Right lobe of liver (tissue), 6 donors: ENCODE data around the gene DIAPH3. TPM values are rescaled to one million over a fixed set of nuclear protein-coding genes. Genes with fewer than 3 reads are reported as not detected.

Experiments
- ATAC-seq, 4 donors: fragments of 200-7000 bp; cut with Tn5 transposase; one replicate each; pipeline ENCODE4 v1.9.1; 2020; ENCODE audit warnings: mild to moderate bottlenecking in 4 of 4, moderate library complexity in 4 of 4
- DNase-seq, 3 donors: peaks; one replicate each; pipeline ENCODE4 v3.0.0-alpha.2; 2020
- H3K27ac ChIP-seq, 3 donors: fragments of 200-600 bp; one replicate each; pipeline ENCODE4 v1.8.0; 2022
- H3K27me3 ChIP-seq, 2 donors: fragments of 200-600 bp; one replicate each; pipeline ENCODE4 v1.8.0; 2022
- H3K36me3 ChIP-seq, 4 donors: fragments of 200-600 bp; sonication (generic) in 1 of 4; one replicate each; pipeline versions ENCODE4 v1.5.1 to v1.8.0; 2017 to 2022; ENCODE audit warnings: control low read depth in 1 of 4
- H3K4me1 ChIP-seq, 4 donors: fragments of 200-600 bp; sonication (generic) in 1 of 4; one replicate each; pipeline versions ENCODE4 v1.5.1 to v1.8.0; 2017 to 2022; ENCODE audit warnings: control low read depth in 1 of 4
- H3K4me3 ChIP-seq, 3 donors: fragments of 200-600 bp; one replicate each; pipeline ENCODE4 v1.8.0; 2022
- H3K9me3 ChIP-seq, 4 donors: fragments of 200-600 bp; sonication (generic) in 1 of 4; one replicate each; pipeline versions ENCODE4 v1.5.1 to v1.8.0; 2017 to 2022; ENCODE audit warnings: control low read depth in 1 of 4
- POLR2A ChIP-seq: fragments of 450-650 bp; IDR thresholded peaks from one replicate; pipeline ENCODE4 v1.6.1; 2017; ENCODE audit warnings: antibody characterized with exemption, mild to moderate bottlenecking
- WGBS: methylation state at CpG from one replicate; pipeline ENCODE4 v1.1.6; 2018; ENCODE audit warnings: low coverage, low lambda C conversion rate; ENCODE audit not compliant: insufficient coverage; ENCODE audit errors: missing lambda C conversion rate; 5-methylcytosine and 5-hydroxymethylcytosine counted together
- intact Hi-C, 2 donors: fragments of 100-400 bp; cut with DNase I; formaldehyde crosslinking; loops; one replicate each; pipeline versions ENCODE4 v1.11.2 to v1.14.1; 2022
- total RNA-seq, 6 experiments: library from RNA; depleted of rRNA in 2 of 6; stranded (reverse); fragments of >200 nt in 2 of 6; fragmentation: NEBNext Ultra II Directional in 3 of 6; extraction: Animal tissue kit (Norgen Biotek cat#: 25700) in 3 of 6; gene quantifications; one replicate each; pipeline versions ENCODE4 v1.1.0 to v1.2.4, GENCODE V29; 2016 to 2023
- TF ChIP-seq, protein P1 (sequence below), 4 donors: fragments of 200-600 bp in 3 of 4; fragments of 450-650 bp in 1 of 4; IDR thresholded peaks; one replicate each; pipeline versions ENCODE4 v1.5.1 to v1.8.0; 2016 to 2022; ENCODE audit warnings: antibody characterized with exemption in 4 of 4, mild to moderate bottlenecking in 2 of 4
- donor health status: DM: no; HTN: yes; CAD: no.
- donor health status: DM: no; HTN: no; CAD: no.
- donor health status: DM: no; HTN: no; CAD: no.
- donor health status: DM: no; HTN: yes; CAD: no.
- donor health status: DM: no; HTN: yes; CAD: no.

The DIAPH3 gene
- total RNA-seq, 6 experiments from 2014 or later: 0.10 to 1.6 (median 0.93) TPM; not detected in 1

DNA sequence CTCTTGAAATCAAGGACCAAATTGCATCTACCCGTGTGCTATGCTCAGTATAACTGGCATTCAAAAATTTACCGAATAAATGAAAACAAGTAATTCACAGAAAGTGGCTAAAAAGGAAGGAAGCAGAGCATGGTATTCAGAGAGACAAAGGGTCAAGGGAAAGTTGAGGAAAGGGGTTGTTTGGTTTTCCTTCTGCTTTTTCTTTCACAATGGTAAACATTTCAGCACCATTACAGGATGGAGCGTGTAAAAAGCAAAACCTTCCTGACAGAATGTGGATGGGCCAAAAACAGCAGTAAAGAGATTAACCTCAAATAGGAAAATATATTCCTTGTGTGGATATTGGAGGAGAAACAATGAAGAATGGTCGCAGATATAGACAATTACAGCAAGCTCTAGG, 14.8 kb downstream of the DIAPH3 start:
- Histone ChIP-seq H3K27ac (no peak overlapping the region), H3K27me3 (no peaks in the 10 kb centered on the region), H3K4me1 (no peaks in the 10 kb centered on the region), H3K36me3 (no peaks in the 10 kb centered on the region), H3K9me3 (no peaks in the 10 kb centered on the region), H3K4me3 (no peak overlapping the region)
- WGBS: 67% methylated on average over 4 of the region's 4 CpGs
- intact Hi-C loops: no loop called here
- peak in 1 of 4 donors; percentile 48 for ATAC-seq
- TF ChIP-seq, protein P1, sequence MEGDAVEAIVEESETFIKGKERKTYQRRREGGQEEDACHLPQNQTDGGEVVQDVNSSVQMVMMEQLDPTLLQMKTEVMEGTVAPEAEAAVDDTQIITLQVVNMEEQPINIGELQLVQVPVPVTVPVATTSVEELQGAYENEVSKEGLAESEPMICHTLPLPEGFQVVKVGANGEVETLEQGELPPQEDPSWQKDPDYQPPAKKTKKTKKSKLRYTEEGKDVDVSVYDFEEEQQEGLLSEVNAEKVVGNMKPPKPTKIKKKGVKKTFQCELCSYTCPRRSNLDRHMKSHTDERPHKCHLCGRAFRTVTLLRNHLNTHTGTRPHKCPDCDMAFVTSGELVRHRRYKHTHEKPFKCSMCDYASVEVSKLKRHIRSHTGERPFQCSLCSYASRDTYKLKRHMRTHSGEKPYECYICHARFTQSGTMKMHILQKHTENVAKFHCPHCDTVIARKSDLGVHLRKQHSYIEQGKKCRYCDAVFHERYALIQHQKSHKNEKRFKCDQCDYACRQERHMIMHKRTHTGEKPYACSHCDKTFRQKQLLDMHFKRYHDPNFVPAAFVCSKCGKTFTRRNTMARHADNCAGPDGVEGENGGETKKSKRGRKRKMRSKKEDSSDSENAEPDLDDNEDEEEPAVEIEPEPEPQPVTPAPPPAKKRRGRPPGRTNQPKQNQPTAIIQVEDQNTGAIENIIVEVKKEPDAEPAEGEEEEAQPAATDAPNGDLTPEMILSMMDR (IDR thresholded peaks at IDR 0.05): no peak
- TF ChIP-seq POLR2A: no peak
- DNase-seq: no peak

DNA sequence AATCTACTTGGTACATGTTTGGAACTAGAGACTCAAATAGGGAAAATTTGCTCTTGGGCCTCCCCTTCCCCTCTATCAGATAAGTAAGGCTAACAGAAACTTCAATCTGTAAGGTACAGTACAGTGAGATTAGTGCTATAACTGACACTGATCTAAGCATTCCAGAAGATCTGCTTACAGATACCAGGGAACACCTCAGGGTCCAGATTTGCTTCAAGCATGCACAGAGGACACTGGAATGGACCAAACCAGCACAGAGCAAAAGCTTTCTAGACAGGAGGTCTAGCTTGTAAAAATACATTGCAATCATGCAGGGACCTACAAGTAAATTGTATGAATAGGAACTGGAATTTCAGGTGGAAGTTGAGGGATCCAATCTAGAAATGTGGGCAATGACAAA, 16.4 kb downstream of the DIAPH3 start:
- no peak overlapping the region for H3K4me3 ChIP-seq
- H3K9me3 ChIP-seq: no peaks in the 10 kb centered on the region
- DNase-seq (no peak), ATAC-seq (no peak)
- H3K27me3 ChIP-seq: no peaks in the 10 kb centered on the region
- H3K36me3 ChIP-seq: no peaks in the 10 kb centered on the region
- H3K27ac ChIP-seq: no peak overlapping the region
- TF ChIP-seq, protein P1 (IDR thresholded peaks at IDR 0.05): no peak
- TF ChIP-seq POLR2A: no peak
- intact Hi-C loops: no loop called here
- no peaks in the 10 kb centered on the region for H3K4me1 ChIP-seq

DNA sequence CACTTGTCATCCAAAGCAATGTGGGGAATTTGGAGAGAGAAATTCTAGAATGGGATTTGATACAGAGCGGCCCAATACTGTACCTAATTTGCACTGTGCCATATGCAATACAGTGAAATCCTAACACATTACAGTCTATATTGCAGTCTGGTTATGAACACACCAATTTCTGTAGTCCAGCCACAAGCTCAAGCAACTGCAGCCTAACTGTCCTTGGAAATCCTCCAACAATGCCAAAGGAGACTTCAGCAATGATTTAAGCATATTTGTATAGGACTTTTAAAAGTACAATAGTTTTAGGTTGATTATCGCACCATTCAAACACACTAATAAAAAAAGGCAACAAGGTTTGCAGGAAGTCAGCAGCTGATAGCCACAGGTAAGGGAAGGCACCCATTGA, 17.3 kb downstream of the DIAPH3 start:
- TF ChIP-seq, protein P1 (IDR thresholded peaks at IDR 0.05): no peak
- intact Hi-C loops: no loop called here
- Histone ChIP-seq H3K36me3 (no peaks in the 10 kb centered on the region), H3K27ac (no peak overlapping the region), H3K27me3 (no peaks in the 10 kb centered on the region), H3K4me3 (no peak overlapping the region), H3K4me1 (no peaks in the 10 kb centered on the region), H3K9me3 (no peaks in the 10 kb centered on the region)
- DNase-seq (no peak), ATAC-seq (no peak)
- 95% methylated on average over 2 of the region's 2 CpGs for WGBS

DNA sequence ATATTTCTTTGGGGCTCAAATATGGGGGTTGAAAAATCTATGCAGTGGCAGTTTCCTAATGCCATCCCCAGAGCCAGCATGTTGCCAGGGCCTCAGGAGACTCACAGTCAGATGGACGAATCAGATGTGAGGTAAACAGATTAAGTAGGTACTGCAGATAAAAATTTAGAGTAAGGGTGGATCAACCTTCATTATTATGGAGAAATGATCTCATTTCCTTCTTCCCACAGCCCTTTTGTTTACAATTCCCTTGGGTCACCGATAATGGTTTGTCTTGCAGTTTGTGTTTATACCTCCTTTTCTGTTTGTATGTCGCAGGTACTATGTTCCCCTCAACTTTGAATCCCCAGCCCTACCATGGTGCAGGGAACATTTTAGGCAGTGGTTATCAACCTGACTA, 20.0 kb downstream of the DIAPH3 start:
- H3K4me3 ChIP-seq: no peak overlapping the region
- DNase-seq (no peak), ATAC-seq (no peak)
- TF ChIP-seq, protein P1 (IDR thresholded peaks at IDR 0.05): no peak
- no peak for TF ChIP-seq POLR2A
- intact Hi-C loops: no loop called here
- no peaks in the 10 kb centered on the region for H3K36me3 ChIP-seq
- no peak overlapping the region for H3K27ac ChIP-seq
- no peaks in the 10 kb centered on the region for H3K4me1 ChIP-seq
- H3K27me3 ChIP-seq: no peaks in the 10 kb centered on the region
- no peaks in the 10 kb centered on the region for H3K9me3 ChIP-seq
- 75% methylated on average over 3 of the region's 3 CpGs for WGBS

DNA sequence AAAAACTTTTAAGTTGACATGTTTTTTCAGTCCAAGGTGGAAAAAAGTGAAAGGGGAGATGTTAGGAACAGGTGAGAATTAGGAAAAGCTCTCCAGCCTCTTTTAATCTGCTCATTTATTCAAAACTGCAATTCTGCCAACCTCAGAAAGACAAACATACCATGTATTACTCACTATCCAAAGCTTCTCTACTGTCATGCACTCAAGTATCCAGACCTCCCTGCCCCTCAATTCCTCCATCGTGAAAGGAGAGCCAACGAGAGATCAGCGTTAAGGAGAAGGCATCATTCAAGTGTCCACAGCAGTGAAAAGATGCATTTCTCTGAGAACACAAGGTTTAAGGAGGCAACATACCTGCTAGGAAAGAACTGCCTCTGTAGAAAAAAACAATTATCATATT, 24.5 kb downstream of the DIAPH3 start:
- Histone ChIP-seq H3K27me3 (no peaks in the 10 kb centered on the region), H3K36me3 (no peaks in the 10 kb centered on the region), H3K27ac (no peak overlapping the region), H3K9me3 (no peaks in the 10 kb centered on the region), H3K4me1 (no peaks in the 10 kb centered on the region), H3K4me3 (no peak overlapping the region)
- ATAC-seq (no peak), DNase-seq (no peak)
- intact Hi-C loops: no loop called here
- WGBS: 97% methylated on average over 3 of the region's 3 CpGs
- TF ChIP-seq, protein P1 (IDR thresholded peaks at IDR 0.05): no peak
- TF ChIP-seq POLR2A: no peak
